HCT116 (cell line): ENCODE data around the gene SLC4A9.

Source experiments
- CTCF ChIP-seq, 3 experiments: fragments of 200-600 bp in 1 of 3; sonication (generic) in 1 of 3; IDR thresholded peaks in 2 of 3; conservative IDR thresholded peaks in 1 of 3; 2 replicates each; pipeline ENCODE4 v1.5.1; 2012 to 2017; ENCODE audit warnings: low read depth in 2 of 3, low read length in 2 of 3, antibody characterized with exemption in 1 of 3, borderline replicate concordance in 1 of 3, control low read depth in 1 of 3, mild to moderate bottlenecking in 1 of 3, mixed read lengths in 1 of 3, mixed run types in 1 of 3, moderate library complexity in 1 of 3; ENCODE audit not compliant: insufficient read depth in 1 of 3
- EZH2 ChIP-seq: fragments of 200-600 bp; sonication (generic); IDR thresholded peaks from 2 replicates; pipeline ENCODE4 v1.6.1; 2017; ENCODE audit warnings: antibody characterized with exemption, mixed run types
- MAX ChIP-seq: IDR thresholded peaks from 2 replicates; pipeline ENCODE4 v1.6.1; 2012
- POLR2A ChIP-seq: IDR thresholded peaks from 2 replicates; pipeline ENCODE4 v1.7.0; 2011; ENCODE audit warnings: borderline replicate concordance; ENCODE audit not compliant: insufficient read depth, insufficient read length; ENCODE audit errors: extremely low read depth
- REST ChIP-seq: IDR thresholded peaks from 2 replicates; pipeline ENCODE4 v1.6.1; 2012; ENCODE audit warnings: low read depth
- ZNF274 ChIP-seq: fragments of 200-500 bp; sonication (Bioruptor generic); IDR thresholded peaks from 2 replicates; pipeline ENCODE4 v1.6.1; 2014; ENCODE audit warnings: mild to moderate bottlenecking, low read depth, low read length, inconsistent platforms

GRCh38 chr5:140347360-140347759 is 12.6 kb upstream of the SLC4A9 start:
- TF ChIP-seq POLR2A, result no peak
- TF ChIP-seq EZH2, result no peak
- TF ChIP-seq CTCF (IDR thresholded peaks at IDR 0.05 in 2 of 3, conservative IDR thresholded peaks at IDR 0.05 in 1 of 3; ENCODE audit: borderline replicate concordance in 1 of 3, insufficient read depth in 1 of 3, low read depth in 2 of 3, low read length in 2 of 3), result no peak
- no peak for TF ChIP-seq REST
- TF ChIP-seq MAX, result no peak
- no peak for TF ChIP-seq ZNF274
